ENCODE data around the gene AP4E1.

The AP4E1 gene

GRCh38 chr15:51051776-51052175, 143.3 kb downstream of the AP4E1 start:
- TF ChIP-seq ARNT (IDR thresholded peaks at IDR 0.05) (no peak), PKNOX1 (IDR thresholded peaks at IDR 0.05) (no peak), ZNF384 (IDR thresholded peaks at IDR 0.05) (no peak)
- no peak for DNase-seq (ENCODE audit: extremely low spot score)
- ChIA-PET POLR2A (no interaction called here), CTCF (no interaction called here)

- DNase-seq (ENCODE audit: extremely low spot score) = no peak
- CTCF ChIA-PET = no interaction called here
- POLR2A ChIA-PET = no interaction called here
- TF ChIP-seq FOXK2 (IDR thresholded peaks at IDR 0.05) (no peak), FOXA1 (IDR thresholded peaks at IDR 0.05) (no peak), BHLHE40 (IDR thresholded peaks at IDR 0.05; ENCODE audit: borderline replicate concordance) (no peak), ELF4 (IDR thresholded peaks at IDR 0.05) (no peak), NFRKB (IDR thresholded peaks at IDR 0.05) (no peak), L3MBTL2 (conservative IDR thresholded peaks at IDR 0.05) (no peak), LEF1 (IDR thresholded peaks at IDR 0.05; ENCODE audit: borderline replicate concordance) (no peak), HDGF (IDR thresholded peaks at IDR 0.05; ENCODE audit: borderline replicate concordance) (no peak), ARNT (IDR thresholded peaks at IDR 0.05) (no peak), PKNOX1 (IDR thresholded peaks at IDR 0.05) (no peak), FOXM1 (IDR thresholded peaks at IDR 0.05; ENCODE audit: borderline replicate concordance) (no peak), ZNF384 (IDR thresholded peaks at IDR 0.05) (no peak), CTBP1 (IDR thresholded peaks at IDR 0.05; ENCODE audit: borderline replicate concordance) (no peak), SUZ12 (IDR thresholded peaks at IDR 0.05) (no peak)
Observed at GRCh38 chr15:51053571-51053970, 145.1 kb downstream of the AP4E1 start.

GRCh38 chr15:51054535-51054934, 146.1 kb downstream of the AP4E1 start:
- POLR2A ChIA-PET = no interaction called here
- CTCF ChIA-PET = no interaction called here
- no peak for DNase-seq (ENCODE audit: extremely low spot score)
- TF ChIP-seq ZNF384 (IDR thresholded peaks at IDR 0.05) = no peak
- TF ChIP-seq FOXK2 (IDR thresholded peaks at IDR 0.05) = no peak
- no peak for TF ChIP-seq FOXM1 (IDR thresholded peaks at IDR 0.05; ENCODE audit: borderline replicate concordance)
- no peak for TF ChIP-seq L3MBTL2 (conservative IDR thresholded peaks at IDR 0.05)
- no peak for TF ChIP-seq CTBP1 (IDR thresholded peaks at IDR 0.05; ENCODE audit: borderline replicate concordance)
- no peak for TF ChIP-seq FOXA1 (IDR thresholded peaks at IDR 0.05)
- no peak for TF ChIP-seq SUZ12 (IDR thresholded peaks at IDR 0.05)
- TF ChIP-seq PKNOX1 (IDR thresholded peaks at IDR 0.05) = no peak
